ENCODE measurements around the gene NRCAM.
"Not testable (repeated sequence)": the region's sequence is repeated elsewhere in the genome, so short reads cannot be mapped to it uniquely, and the experiment has no call there.

The NRCAM gene

GRCh38 chr7:108396080-108396479 lies 60.2 kb downstream of the NRCAM start:
- no peak for DNase-seq (ENCODE audit: low read depth in 3 of 3)

GRCh38 chr7:108395426-108395825 lies 60.8 kb downstream of the NRCAM start:
- no peak for DNase-seq (ENCODE audit: low read depth in 3 of 3)

- DNase-seq (ENCODE audit: low read depth in 3 of 3), result not testable (repeated sequence)
Measured at GRCh38 chr7:108393097-108393496, 63.1 kb downstream of the NRCAM start.

GRCh38 chr7:108387686-108388085 lies 68.5 kb downstream of the NRCAM start:
- not testable (repeated sequence) for DNase-seq (ENCODE audit: low read depth in 3 of 3)

GRCh38 chr7:108385834-108386422 lies 70.3 kb downstream of the NRCAM start:
- no peak for DNase-seq (ENCODE audit: low read depth in 3 of 3)

GRCh38 chr7:108384716-108385483 lies 71.3 kb downstream of the NRCAM start:
- no peak for DNase-seq (ENCODE audit: low read depth in 3 of 3)

- DNase-seq (ENCODE audit: low read depth in 3 of 3), result no peak
Measured at GRCh38 chr7:108382932-108383331, 73.3 kb downstream of the NRCAM start.

GRCh38 chr7:108380517-108380916 lies 75.7 kb downstream of the NRCAM start:
- no peak for DNase-seq (ENCODE audit: low read depth in 3 of 3)

GRCh38 chr7:108376206-108376605 lies 80.0 kb downstream of the NRCAM start:
- no peak for DNase-seq (ENCODE audit: low read depth in 3 of 3)

- DNase-seq (ENCODE audit: low read depth in 3 of 3), result no peak
Measured at GRCh38 chr7:108375668-108376067, 80.6 kb downstream of the NRCAM start.

- no peak for DNase-seq (ENCODE audit: low read depth in 3 of 3)
Measured at GRCh38 chr7:108374899-108375298, 81.3 kb downstream of the NRCAM start.

- no peak for DNase-seq (ENCODE audit: low read depth in 3 of 3)
Measured at GRCh38 chr7:108372618-108373017, 83.6 kb downstream of the NRCAM start.

GRCh38 chr7:108370616-108371015 lies 85.6 kb downstream of the NRCAM start:
- DNase-seq (ENCODE audit: low read depth in 3 of 3), result no peak

GRCh38 chr7:108368466-108368865 lies 87.8 kb downstream of the NRCAM start:
- no peak for DNase-seq (ENCODE audit: low read depth in 3 of 3)

- DNase-seq (ENCODE audit: low read depth in 3 of 3), result no peak
Measured at GRCh38 chr7:108367946-108368345, 88.3 kb downstream of the NRCAM start.

GRCh38 chr7:108367314-108367713 lies 88.9 kb downstream of the NRCAM start:
- no peak for DNase-seq (ENCODE audit: low read depth in 3 of 3)

- no peak for DNase-seq (ENCODE audit: low read depth in 3 of 3)
Measured at GRCh38 chr7:108363659-108364058, 92.6 kb downstream of the NRCAM start.

- DNase-seq (ENCODE audit: low read depth in 3 of 3), result no peak
Measured at GRCh38 chr7:108360058-108360800, 96.0 kb downstream of the NRCAM start.

GRCh38 chr7:108358553-108358952 lies 97.7 kb downstream of the NRCAM start:
- DNase-seq (ENCODE audit: low read depth in 3 of 3), result no peak

- DNase-seq (ENCODE audit: low read depth in 3 of 3), result no peak
Measured at GRCh38 chr7:108351729-108352131, 104.5 kb downstream of the NRCAM start.

GRCh38 chr7:108348913-108349312 lies 107.3 kb downstream of the NRCAM start:
- DNase-seq (ENCODE audit: low read depth in 3 of 3), result no peak

- no peak for DNase-seq (ENCODE audit: low read depth in 3 of 3)
Measured at GRCh38 chr7:108347616-108348015, 108.6 kb downstream of the NRCAM start.

All from stimulated activated CD4-positive, alpha-beta T cell treated with anti-CD3 and anti-CD28 coated beads, TNF-alpha, amount 100 ng/mL, for 24 hours (primary cell).